Heart left ventricle (tissue), 16 donors: ENCODE results near the gene RSRC2. TPM values are rescaled to one million over a fixed set of nuclear protein-coding genes. Genes with fewer than 3 reads are reported as not detected.

Experiments used
- ATAC-seq, 4 donors: fragments of 200-7000 bp; cut with Tn5 transposase; one replicate each; pipeline ENCODE4 v1.9.1; 2020 to 2022; ENCODE audit warnings: moderate library complexity in 4 of 4, mild to moderate bottlenecking in 3 of 4, moderate number of reproducible peaks in 1 of 4
- DNase-seq, 5 donors: peaks; one replicate each; pipeline ENCODE4 v3.0.0-alpha.2; 2020
- H3K27ac ChIP-seq, 12 donors: fragments of 200-600 bp; sonication (generic) in 4 of 12; one replicate each; pipeline versions ENCODE4 v1.5.0 to v1.8.0; 2016 to 2022; ENCODE audit warnings: mild to moderate bottlenecking in 2 of 12
- H3K27me3 ChIP-seq, 9 donors: fragments of 200-600 bp; sonication (generic) in 2 of 9; one replicate each; pipeline versions ENCODE4 v1.5.1 to v1.8.0; 2016 to 2022; ENCODE audit warnings: mild to moderate bottlenecking in 3 of 9
- H3K36me3 ChIP-seq, 9 donors: fragments of 200-600 bp; sonication (generic) in 2 of 9; one replicate each; pipeline versions ENCODE4 v1.5.0 to v1.8.0; 2018 to 2022; ENCODE audit warnings: mild to moderate bottlenecking in 2 of 9
- H3K4me1 ChIP-seq, 12 donors: fragments of 200-600 bp; sonication (generic) in 4 of 12; one replicate each; pipeline versions ENCODE4 v1.5.0 to v1.8.0; 2016 to 2022; ENCODE audit warnings: mild to moderate bottlenecking in 3 of 12
- H3K4me3 ChIP-seq, 12 donors: fragments of 200-600 bp; sonication (generic) in 4 of 12; one replicate each; pipeline versions ENCODE4 v1.5.0 to v1.8.0; 2017 to 2022; ENCODE audit warnings: mild to moderate bottlenecking in 9 of 12, moderate library complexity in 4 of 12
- H3K9me3 ChIP-seq, 12 donors: fragments of 200-600 bp; sonication (generic) in 4 of 12; one replicate each; pipeline versions ENCODE4 v1.5.0 to v1.8.0; 2016 to 2022; ENCODE audit warnings: mild to moderate bottlenecking in 1 of 12
- POLR2A ChIP-seq, 2 donors: fragments of 450-650 bp; IDR thresholded peaks; one replicate each; pipeline ENCODE4 v1.6.1; 2017; ENCODE audit warnings: antibody characterized with exemption in 2 of 2, mild to moderate bottlenecking in 2 of 2, moderate library complexity in 2 of 2
- WGBS, 4 donors: extraction: QIAGEN DNeasy Blood & Tissue Kit in 2 of 4; methylation state at CpG; one replicate each; pipeline versions ENCODE4 v1.1.5 to v1.1.7; 2013 to 2018; 5-methylcytosine and 5-hydroxymethylcytosine counted together
- intact Hi-C, 10 donors: fragments of 100-400 bp; cut with DNase I; formaldehyde crosslinking; loops; one replicate each; pipeline versions ENCODE4 v1.11.1 to v1.14.2; 2022
- polyA plus RNA-seq, 2 donors: library from polyadenylated mRNA; stranded (reverse); fragments of 200-250 nt; gene quantifications; one replicate each; pipeline ENCODE4 v1.2.3, GENCODE V29; 2013
- total RNA-seq, 9 donors: library from RNA; depleted of rRNA in 2 of 9; stranded (reverse); fragments of >200 nt in 2 of 9; fragmentation: NEBNext Ultra II Directional in 3 of 9; extraction: Animal tissue kit (Norgen Biotek cat#: 25700) in 3 of 9; gene quantifications; one replicate each; pipeline versions ENCODE4 v1.1.0 to v1.2.4, GENCODE V29; 2016 to 2023
- TF ChIP-seq, protein P1 (sequence below), 12 donors: fragments of 200-600 bp; sonication (generic) in 4 of 12; IDR thresholded peaks; one replicate each; pipeline versions ENCODE4 v1.5.0 to v1.8.0; 2018 to 2022; ENCODE audit warnings: antibody characterized with exemption in 12 of 12, mild to moderate bottlenecking in 5 of 12
- donor health status: ischemic (EF 13 %, LVEDD 7.1; RV severe dilation, severe dysfunction).
- donor health status: healthy with polysubstance abuse.
- donor health status: DM: no; HTN: yes; CAD: no.
- donor health status: DM: no; HTN: no; CAD: no.
- donor health status: ischemic (EF 25% LVEDD 6.9; RV normal size, moderate dysfunction).
- donor health status: ischemic (EF 25% LVEDD 5.7; RV mildly dilated, moderate dysfunction).
- donor health status: healthy.
- donor health status: DM: yes; HTN: yes; CAD: no.
- donor health status: ischemic (EF 35%, LVEDD 5.7; RV mildly dilated, moderate dysfunction).
- donor health status: nonischemic (EF 11% LVEDD 7.7; RV severe dilation, severe dysfunction).
- donor health status: DM: yes; HTN: yes; CAD: no.
- donor health status: PGD.
- donor health status: ischemic (EF 29% LVEDD 5.4; RV normal size, mild dysfunction).
- donor health status: nonischemic (EF 23%, LVEDD 6.1; RV moderate dilation, normal function).

The RSRC2 gene
- total and polyA plus RNA-seq, 11 donors = 31.1 to 46.5 (median 35.3) TPM

DNA sequence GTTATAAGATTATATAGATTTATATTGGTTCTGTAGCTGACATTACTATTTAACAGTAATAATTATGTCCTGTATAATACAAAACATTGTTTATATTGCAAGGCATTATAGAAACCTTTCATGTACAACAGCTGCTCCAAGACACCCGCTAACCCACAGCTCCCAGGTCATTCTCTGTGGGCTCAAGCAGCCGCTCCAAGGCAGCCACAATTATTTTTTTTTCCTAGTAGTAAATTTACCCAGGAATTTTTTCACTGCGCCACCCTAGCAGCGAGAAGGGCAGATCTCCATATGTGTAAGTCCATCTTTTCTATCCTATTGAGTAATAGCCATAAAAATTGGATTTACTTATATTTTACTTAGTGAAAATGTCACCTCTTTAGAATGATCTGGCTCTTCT is 36.6 kb upstream of the RSRC2 start:
- Histone ChIP-seq H3K9me3 (peaks cover 0 to 4% (median 0%) of the 10 kb centered on the region in 12 donors), H3K4me1 (no peaks in the 10 kb centered on the region), H3K27me3 (no peaks in the 10 kb centered on the region), H3K4me3 (no peak overlapping the region), H3K27ac (no peak overlapping the region), H3K36me3 (peaks cover 0 to 30% (median 10%) of the 10 kb centered on the region in 9 donors)
- DNase-seq (no peak), ATAC-seq (no peak)
- TF ChIP-seq, protein P1, sequence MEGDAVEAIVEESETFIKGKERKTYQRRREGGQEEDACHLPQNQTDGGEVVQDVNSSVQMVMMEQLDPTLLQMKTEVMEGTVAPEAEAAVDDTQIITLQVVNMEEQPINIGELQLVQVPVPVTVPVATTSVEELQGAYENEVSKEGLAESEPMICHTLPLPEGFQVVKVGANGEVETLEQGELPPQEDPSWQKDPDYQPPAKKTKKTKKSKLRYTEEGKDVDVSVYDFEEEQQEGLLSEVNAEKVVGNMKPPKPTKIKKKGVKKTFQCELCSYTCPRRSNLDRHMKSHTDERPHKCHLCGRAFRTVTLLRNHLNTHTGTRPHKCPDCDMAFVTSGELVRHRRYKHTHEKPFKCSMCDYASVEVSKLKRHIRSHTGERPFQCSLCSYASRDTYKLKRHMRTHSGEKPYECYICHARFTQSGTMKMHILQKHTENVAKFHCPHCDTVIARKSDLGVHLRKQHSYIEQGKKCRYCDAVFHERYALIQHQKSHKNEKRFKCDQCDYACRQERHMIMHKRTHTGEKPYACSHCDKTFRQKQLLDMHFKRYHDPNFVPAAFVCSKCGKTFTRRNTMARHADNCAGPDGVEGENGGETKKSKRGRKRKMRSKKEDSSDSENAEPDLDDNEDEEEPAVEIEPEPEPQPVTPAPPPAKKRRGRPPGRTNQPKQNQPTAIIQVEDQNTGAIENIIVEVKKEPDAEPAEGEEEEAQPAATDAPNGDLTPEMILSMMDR (IDR thresholded peaks at IDR 0.05) = no peak
- TF ChIP-seq POLR2A (IDR thresholded peaks at IDR 0.05) = no peak
- 97 to 99% (median 98%) methylated on average over 4 of the region's 4 CpGs for WGBS, 4 donors
- intact Hi-C loops = no loop called here

DNA sequence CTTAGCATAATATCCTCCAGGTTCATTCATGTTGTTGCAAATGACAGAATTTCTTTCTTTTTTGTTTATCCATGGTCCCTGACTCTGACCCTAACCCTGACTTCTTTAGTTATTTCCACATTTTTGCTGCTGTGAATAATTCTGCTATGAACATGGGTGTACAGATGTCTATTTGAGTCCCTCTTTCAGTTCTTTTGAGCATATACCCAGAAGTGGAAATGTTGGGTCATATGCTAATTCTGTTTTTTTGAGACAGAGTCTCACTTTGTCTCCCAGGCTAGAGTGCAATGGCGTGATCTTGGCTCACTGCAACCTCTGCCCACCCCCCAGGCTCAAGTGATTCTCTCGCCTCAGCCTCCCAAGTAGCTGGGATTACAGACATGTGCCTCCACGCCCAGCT is 33.4 kb upstream of the RSRC2 start:
- H3K27me3 ChIP-seq = no peaks in the 10 kb centered on the region
- DNase-seq = no peak
- intact Hi-C loops = no loop called here
- no peak for TF ChIP-seq POLR2A (IDR thresholded peaks at IDR 0.05)
- TF ChIP-seq, protein P1 (IDR thresholded peaks at IDR 0.05) = no peak
- H3K36me3 ChIP-seq = peaks cover 0 to 46% (median 20%) of the 10 kb centered on the region in 9 donors
- H3K4me1 ChIP-seq = no peaks in the 10 kb centered on the region
- WGBS, 4 donors = 96 to 98% (median 98%) methylated on average over 3 of the region's 3 CpGs
- H3K9me3 ChIP-seq = peaks cover 0 to 4% (median 0%) of the 10 kb centered on the region in 12 donors
- H3K4me3 ChIP-seq = no peak overlapping the region
- no peak overlapping the region for H3K27ac ChIP-seq
- no peak for ATAC-seq

DNA sequence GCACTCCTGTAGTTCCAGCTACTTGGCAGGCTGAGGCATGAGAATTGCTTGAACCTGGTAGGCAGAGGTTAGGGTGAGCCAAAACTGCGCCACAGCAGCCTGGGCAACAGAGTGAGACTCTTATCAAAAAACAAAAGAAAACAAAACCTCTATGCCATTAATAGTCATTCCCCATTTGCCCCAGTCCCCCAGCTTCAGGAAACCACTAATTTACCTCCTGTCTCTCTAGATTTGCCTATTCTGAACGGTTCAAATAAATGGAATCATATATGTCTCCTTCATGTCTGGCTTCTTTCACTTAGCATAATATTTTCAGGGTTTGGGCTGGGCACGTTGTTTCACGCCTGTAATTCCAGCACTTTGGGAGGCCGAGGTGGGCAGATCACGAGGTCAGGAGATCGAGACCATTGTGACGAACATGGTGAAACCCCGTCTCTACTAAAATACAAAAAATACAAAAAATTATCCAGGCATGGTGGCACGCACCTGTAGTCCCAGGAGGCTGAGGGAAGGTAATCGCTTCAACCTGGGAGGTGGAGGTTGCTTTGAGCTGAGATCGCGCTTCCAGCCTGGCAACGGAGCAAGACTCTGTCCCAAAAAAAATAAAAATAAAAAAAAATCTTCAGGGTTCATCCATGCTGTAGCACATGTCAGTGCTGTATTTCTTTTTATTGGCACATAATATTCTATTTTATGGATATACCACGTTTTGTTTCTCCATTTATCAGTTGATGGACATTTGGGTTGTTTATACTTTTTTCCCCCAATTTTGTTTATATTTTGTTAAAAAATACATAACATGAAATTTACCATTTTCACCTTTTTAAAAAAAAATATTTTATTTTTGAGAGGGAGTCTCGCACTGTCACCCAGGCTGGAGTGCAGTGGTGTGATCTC is 32.3 kb upstream of the RSRC2 start:
- intact Hi-C loops = no loop called here
- no peaks in the 10 kb centered on the region for H3K27me3 ChIP-seq
- TF ChIP-seq, protein P1 (IDR thresholded peaks at IDR 0.05) = no peak
- TF ChIP-seq POLR2A (IDR thresholded peaks at IDR 0.05) = no peak
- H3K36me3 ChIP-seq = peaks cover 0 to 45% (median 20%) of the 10 kb centered on the region in 9 donors
- DNase-seq (no peak), ATAC-seq (no peak)
- no peaks in the 10 kb centered on the region for H3K4me1 ChIP-seq
- no peak overlapping the region for H3K27ac ChIP-seq
- 97 to 98% (median 97%) methylated on average over 16 of the region's 16 CpGs for WGBS, 4 donors
- H3K9me3 ChIP-seq = peaks cover 0 to 4% (median 0%) of the 10 kb centered on the region in 12 donors
- H3K4me3 ChIP-seq = no peak overlapping the region

DNA sequence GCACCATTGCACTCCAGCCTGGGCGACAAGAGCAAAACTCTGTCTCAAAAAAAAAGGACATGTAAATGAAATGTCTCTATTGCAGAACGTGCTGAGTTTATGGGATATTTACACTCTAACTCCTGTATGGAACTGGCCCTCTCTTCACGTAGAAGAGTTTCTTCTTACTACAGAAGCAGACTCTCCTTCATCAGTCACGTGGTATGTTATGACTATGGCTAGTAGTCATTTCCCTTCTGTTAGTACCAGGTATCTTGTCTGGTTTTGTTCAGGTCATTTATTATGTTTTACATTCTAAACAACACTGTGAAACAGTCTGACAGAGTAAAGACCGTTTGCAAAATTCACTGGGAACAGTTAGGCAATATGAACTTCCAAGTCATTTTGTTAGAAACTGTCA is 20.6 kb upstream of the RSRC2 start:
- Histone ChIP-seq H3K36me3 (peaks cover 0 to 81% (median 24%) of the 10 kb centered on the region in 9 donors), H3K4me3 (no peak overlapping the region), H3K27me3 (no peaks in the 10 kb centered on the region), H3K4me1 (no peaks in the 10 kb centered on the region), H3K9me3 (no peaks in the 10 kb centered on the region), H3K27ac (no peak overlapping the region)
- TF ChIP-seq, protein P1 (IDR thresholded peaks at IDR 0.05) = no peak
- TF ChIP-seq POLR2A (IDR thresholded peaks at IDR 0.05) = no peak
- WGBS, 4 donors = 88 to 96% (median 89%) methylated on average over 5 of the region's 5 CpGs
- DNase-seq (no peak), ATAC-seq (no peak)
- intact Hi-C loops = no loop called here
